ENCODE measurements around the gene IKBIP.
"Not testable (repeated sequence)": the region's sequence is repeated elsewhere in the genome, so short reads cannot be mapped to it uniquely, and the experiment has no call there.

The IKBIP gene

DNA sequence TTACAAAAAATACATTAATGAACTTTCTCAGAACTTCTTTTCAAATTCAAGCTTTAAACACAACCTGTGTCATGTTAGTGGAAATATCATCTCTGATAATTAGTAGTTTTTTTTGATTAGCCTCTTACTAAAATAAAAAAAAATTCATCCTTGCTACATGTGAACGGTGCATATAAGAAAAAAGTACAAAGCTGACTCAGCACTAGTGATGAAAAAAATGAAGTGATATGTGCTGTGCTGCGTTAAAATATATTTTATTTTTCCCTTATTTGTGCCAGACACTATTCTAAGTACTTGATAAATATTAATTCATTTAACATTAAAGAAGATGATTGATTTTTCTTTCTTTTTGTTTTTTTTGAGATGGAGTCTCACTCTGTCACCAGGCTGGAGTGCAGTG lies 7.5 kb downstream of the IKBIP start:
- H3K9ac ChIP-seq (ENCODE audit: low read length in 2 of 2), result no peak overlapping the region
- H3K27me3 ChIP-seq (ENCODE audit: control insufficient read depth in 1 of 2, insufficient read depth in 2 of 2, low read length in 2 of 2), result no peaks in the 10 kb centered on the region
- H3K27ac ChIP-seq (ENCODE audit: low read length), result no peak overlapping the region
- H3K36me3 ChIP-seq (ENCODE audit: control insufficient read depth in 2 of 2, insufficient read depth in 2 of 2, low read length in 2 of 2), result peaks cover 0 to 3% of the 10 kb centered on the region in 2 donors
- no peaks in the 10 kb centered on the region for H3K4me1 ChIP-seq (ENCODE audit: control insufficient read depth, insufficient read depth, low read length)
- H3K4me3 ChIP-seq (ENCODE audit: low read length in 2 of 2), result no peak overlapping the region
- H3K9me3 ChIP-seq (ENCODE audit: control insufficient read depth in 2 of 2, low read length in 2 of 2), result no peaks in the 10 kb centered on the region

DNA sequence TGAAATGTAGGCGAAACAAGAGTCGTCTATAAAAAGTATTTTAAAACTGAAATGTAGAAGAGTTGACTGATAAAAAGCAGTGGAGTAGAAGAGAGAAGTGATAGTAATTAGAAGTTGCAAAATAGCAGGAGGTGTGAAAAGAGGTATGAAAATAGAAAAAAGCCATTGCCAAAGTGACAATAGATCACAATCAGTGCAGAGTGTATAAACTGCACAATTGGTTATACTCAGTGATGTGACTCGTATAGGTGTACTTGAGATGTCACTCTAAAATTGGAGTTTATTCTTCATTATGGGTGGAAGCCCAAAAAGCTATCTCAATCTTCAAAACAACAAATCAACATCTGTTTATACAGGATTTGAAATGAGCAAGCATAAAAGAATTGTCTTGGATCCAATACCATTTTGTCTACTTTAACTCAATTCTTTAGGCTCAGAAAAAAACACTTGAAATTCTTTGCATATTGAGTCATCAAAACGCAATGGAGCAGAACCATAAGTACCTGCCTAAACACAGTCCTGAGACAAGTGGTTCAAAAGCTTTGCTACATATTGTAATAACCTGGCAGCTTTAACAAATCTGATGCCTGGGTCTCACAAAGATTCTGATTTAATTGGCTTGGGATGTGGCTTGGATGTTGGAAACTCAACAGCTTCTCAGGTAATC lies 8.8 kb downstream of the IKBIP start:
- Histone ChIP-seq H3K9me3 (ENCODE audit: control insufficient read depth in 2 of 2, low read length in 2 of 2) (no peaks in the 10 kb centered on the region), H3K27me3 (ENCODE audit: control insufficient read depth in 1 of 2, insufficient read depth in 2 of 2, low read length in 2 of 2) (no peaks in the 10 kb centered on the region), H3K9ac (ENCODE audit: low read length in 2 of 2) (no peak overlapping the region), H3K4me3 (ENCODE audit: low read length in 2 of 2) (no peak overlapping the region), H3K4me1 (ENCODE audit: control insufficient read depth, insufficient read depth, low read length) (no peaks in the 10 kb centered on the region), H3K27ac (ENCODE audit: low read length) (no peak overlapping the region), H3K36me3 (ENCODE audit: control insufficient read depth in 2 of 2, insufficient read depth in 2 of 2, low read length in 2 of 2) (peaks cover 0 to 3% of the 10 kb centered on the region in 2 donors)

DNA sequence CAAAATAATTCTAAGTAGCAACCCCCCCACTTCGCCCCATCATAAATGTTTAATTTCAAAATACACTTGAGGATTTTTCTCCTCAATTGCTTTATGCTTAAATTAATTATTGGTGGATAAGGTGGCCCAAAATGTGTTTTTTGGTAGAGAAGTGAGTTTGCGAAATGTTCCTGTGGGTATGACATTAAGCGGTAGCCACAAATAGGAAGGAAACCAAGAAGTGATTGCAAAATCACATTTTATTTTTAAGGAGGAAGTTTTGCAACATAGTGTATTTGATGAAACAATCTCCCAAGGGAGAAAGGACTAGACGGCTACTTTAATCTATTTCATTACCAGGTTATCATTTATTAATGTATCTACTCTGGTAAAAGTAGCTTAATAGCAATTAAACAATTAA lies 25.6 kb downstream of the IKBIP start:
- Histone ChIP-seq H3K4me3 (ENCODE audit: low read length in 2 of 2) (no peak overlapping the region), H3K36me3 (ENCODE audit: control insufficient read depth in 2 of 2, insufficient read depth in 2 of 2, low read length in 2 of 2) (no peaks in the 10 kb centered on the region), H3K9me3 (ENCODE audit: control insufficient read depth in 2 of 2, low read length in 2 of 2) (no peaks in the 10 kb centered on the region), H3K9ac (ENCODE audit: low read length in 2 of 2) (no peak overlapping the region), H3K4me1 (ENCODE audit: control insufficient read depth, insufficient read depth, low read length) (no peaks in the 10 kb centered on the region), H3K27me3 (ENCODE audit: control insufficient read depth in 1 of 2, insufficient read depth in 2 of 2, low read length in 2 of 2) (no peaks in the 10 kb centered on the region), H3K27ac (ENCODE audit: low read length) (no peak overlapping the region)

DNA sequence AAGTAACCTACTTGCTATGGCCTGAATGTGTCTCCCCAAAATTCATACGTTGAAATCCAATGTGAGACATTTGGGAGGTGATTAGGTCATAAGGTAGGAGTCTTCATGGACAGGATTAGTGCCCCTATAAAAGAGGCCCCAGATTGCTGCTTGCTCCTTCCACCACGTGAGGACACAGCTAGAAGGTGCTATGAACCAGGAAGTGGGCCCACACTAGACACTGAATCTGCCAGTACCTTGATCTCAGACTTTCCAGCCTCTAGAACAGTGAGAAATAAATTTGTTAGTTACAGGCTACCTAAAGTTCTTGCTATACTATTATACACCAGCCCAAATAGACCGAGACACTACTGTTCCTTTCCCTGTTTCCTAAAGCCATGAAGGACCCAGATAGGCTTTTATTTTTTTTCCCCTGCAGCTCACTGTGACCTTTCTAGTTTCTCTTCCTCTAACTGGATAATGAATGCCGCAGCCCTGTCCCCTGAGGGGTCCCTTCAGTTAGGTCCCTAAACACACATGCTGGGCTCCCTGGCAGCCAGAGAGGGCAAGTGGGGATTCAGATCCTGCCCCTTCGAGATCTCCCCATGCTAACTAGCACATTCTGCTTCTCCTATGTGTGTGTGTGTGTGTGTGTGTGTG lies 31.8 kb downstream of the IKBIP start:
- H3K9ac ChIP-seq (ENCODE audit: low read length in 2 of 2), result no peak overlapping the region
- no peaks in the 10 kb centered on the region for H3K36me3 ChIP-seq (ENCODE audit: control insufficient read depth in 2 of 2, insufficient read depth in 2 of 2, low read length in 2 of 2)
- H3K27me3 ChIP-seq (ENCODE audit: control insufficient read depth in 1 of 2, insufficient read depth in 2 of 2, low read length in 2 of 2), result no peaks in the 10 kb centered on the region
- H3K4me3 ChIP-seq (ENCODE audit: low read length in 2 of 2), result no peak overlapping the region
- H3K4me1 ChIP-seq (ENCODE audit: control insufficient read depth, insufficient read depth, low read length), result no peaks in the 10 kb centered on the region
- H3K27ac ChIP-seq (ENCODE audit: low read length), result no peak overlapping the region
- no peaks in the 10 kb centered on the region for H3K9me3 ChIP-seq (ENCODE audit: control insufficient read depth in 2 of 2, low read length in 2 of 2)

DNA sequence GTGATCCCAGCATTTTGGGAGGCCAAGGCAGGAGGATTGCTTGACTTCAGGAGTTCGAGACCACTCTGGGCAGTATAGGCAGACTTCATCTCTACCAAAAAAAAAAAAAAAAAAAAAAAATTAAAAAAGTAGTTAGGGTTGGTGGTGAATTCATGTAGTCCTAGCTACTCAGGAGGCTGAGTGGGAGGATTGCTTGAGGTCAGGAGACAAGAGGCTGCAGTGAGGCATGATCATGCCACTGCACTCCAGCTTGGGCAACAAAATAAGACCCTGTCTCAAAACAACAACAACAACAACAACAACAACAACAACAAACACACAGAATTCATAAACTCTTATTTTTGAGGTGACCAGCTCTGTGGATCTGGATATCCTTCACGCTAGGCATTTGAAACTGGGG lies 34.0 kb downstream of the IKBIP start:
- no peaks in the 10 kb centered on the region for H3K36me3 ChIP-seq (ENCODE audit: control insufficient read depth in 2 of 2, insufficient read depth in 2 of 2, low read length in 2 of 2)
- H3K4me1 ChIP-seq (ENCODE audit: control insufficient read depth, insufficient read depth, low read length), result no peaks in the 10 kb centered on the region
- H3K27me3 ChIP-seq (ENCODE audit: control insufficient read depth in 1 of 2, insufficient read depth in 2 of 2, low read length in 2 of 2), result no peaks in the 10 kb centered on the region
- no peak overlapping the region for H3K9ac ChIP-seq (ENCODE audit: low read length in 2 of 2)
- no peaks in the 10 kb centered on the region for H3K9me3 ChIP-seq (ENCODE audit: control insufficient read depth in 2 of 2, low read length in 2 of 2)
- H3K27ac ChIP-seq (ENCODE audit: low read length), result no peak overlapping the region
- H3K4me3 ChIP-seq (ENCODE audit: low read length in 2 of 2), result no peak overlapping the region

DNA sequence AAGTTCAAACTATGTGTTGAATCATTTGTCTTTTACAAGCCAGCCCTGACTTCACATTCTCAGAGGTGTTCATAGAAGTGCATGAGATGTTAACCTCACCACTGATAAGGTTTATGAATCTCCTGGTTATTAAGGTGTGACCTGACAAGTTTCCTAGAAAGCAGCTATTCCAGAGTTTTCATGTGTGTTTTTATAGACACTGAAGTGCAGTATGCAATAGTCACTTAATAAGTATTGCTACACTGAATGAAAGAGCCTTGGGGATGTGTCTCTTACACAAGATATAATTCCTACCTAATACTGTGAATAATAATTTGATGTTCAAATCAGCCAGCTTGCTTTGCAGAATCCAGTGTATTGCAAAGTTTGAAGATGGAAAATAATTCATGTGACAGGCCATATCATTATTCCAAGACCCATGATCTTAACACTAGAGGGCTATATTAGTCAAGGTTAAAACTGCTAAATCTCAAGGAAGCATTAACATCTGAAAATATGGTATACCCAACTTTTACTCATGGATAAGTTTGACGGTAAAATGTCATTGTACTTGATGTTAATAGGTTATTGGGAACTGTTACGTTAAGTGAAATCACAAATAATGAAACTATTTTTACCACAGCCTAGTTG lies 38.1 kb downstream of the IKBIP start:
- no peaks in the 10 kb centered on the region for H3K4me1 ChIP-seq (ENCODE audit: control insufficient read depth, insufficient read depth, low read length)
- H3K9me3 ChIP-seq (ENCODE audit: control insufficient read depth in 2 of 2, low read length in 2 of 2), result no peaks in the 10 kb centered on the region
- H3K4me3 ChIP-seq (ENCODE audit: low read length in 2 of 2), result no peak overlapping the region
- peaks cover 15 to 20% of the 10 kb centered on the region in 2 donors for H3K36me3 ChIP-seq (ENCODE audit: control insufficient read depth in 2 of 2, insufficient read depth in 2 of 2, low read length in 2 of 2)
- H3K27ac ChIP-seq (ENCODE audit: low read length), result no peak overlapping the region
- H3K27me3 ChIP-seq (ENCODE audit: control insufficient read depth in 1 of 2, insufficient read depth in 2 of 2, low read length in 2 of 2), result no peaks in the 10 kb centered on the region
- no peak overlapping the region for H3K9ac ChIP-seq (ENCODE audit: low read length in 2 of 2)

DNA sequence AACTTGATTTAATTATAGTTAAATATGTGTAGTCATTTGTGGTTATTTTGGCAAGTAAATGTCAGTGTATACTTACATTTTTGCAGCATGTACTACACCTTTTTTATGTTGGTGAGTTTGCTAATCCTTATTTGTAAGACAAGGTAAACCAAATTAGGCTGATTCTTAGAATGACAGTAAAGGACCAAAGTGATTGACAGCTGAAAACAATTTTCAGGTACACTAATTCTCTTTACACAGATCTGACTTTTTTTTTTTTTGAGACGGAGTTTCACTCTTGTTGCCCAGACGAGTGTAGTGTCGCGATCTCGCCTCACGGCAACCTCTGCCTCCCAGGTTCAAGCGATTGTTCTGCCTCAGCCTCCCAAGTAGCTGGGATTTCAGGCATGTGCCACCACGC lies 42.7 kb downstream of the IKBIP start:
- H3K4me1 ChIP-seq (ENCODE audit: control insufficient read depth, insufficient read depth, low read length), result no peaks in the 10 kb centered on the region

DNA sequence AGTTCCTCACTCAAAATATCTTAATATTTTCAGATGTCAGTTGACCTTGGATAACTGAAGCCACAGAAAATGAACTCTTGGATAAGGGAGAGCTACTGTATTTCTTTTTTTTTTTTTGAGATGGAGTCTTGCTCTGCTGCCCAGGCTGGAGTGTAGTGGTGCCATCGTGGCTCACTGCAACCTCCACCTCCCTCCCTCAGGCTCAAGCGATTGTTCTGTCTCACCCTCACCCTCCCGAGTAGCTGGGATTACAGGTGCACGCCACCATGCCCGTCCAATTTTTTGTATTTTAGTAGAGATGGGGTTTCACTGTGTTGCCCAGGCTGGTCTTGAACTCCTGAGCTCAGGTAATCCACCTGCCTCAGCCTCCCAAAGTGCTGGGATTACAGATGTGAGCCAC lies 47.3 kb downstream of the IKBIP start:
- H3K4me3 ChIP-seq (ENCODE audit: low read length in 2 of 2); H3K9ac ChIP-seq (ENCODE audit: low read length in 2 of 2); H3K27ac ChIP-seq (ENCODE audit: low read length); H3K9me3 ChIP-seq (ENCODE audit: control insufficient read depth in 2 of 2, low read length in 2 of 2); H3K4me1 ChIP-seq (ENCODE audit: control insufficient read depth, insufficient read depth, low read length); H3K27me3 ChIP-seq (ENCODE audit: control insufficient read depth in 1 of 2, insufficient read depth in 2 of 2, low read length in 2 of 2): not testable (repeated sequence)
- peaks cover 27 to 37% of the 10 kb centered on the region in 2 donors for H3K36me3 ChIP-seq (ENCODE audit: control insufficient read depth in 2 of 2, insufficient read depth in 2 of 2, low read length in 2 of 2)

More for the DNA sequence above, 42.7 kb downstream of the IKBIP start:
- Histone ChIP-seq H3K27me3 (ENCODE audit: control insufficient read depth in 1 of 2, insufficient read depth in 2 of 2, low read length in 2 of 2) (no peaks in the 10 kb centered on the region), H3K27ac (ENCODE audit: low read length) (no peak overlapping the region), H3K9me3 (ENCODE audit: control insufficient read depth in 2 of 2, low read length in 2 of 2) (no peaks in the 10 kb centered on the region), H3K9ac (ENCODE audit: low read length in 2 of 2) (no peak overlapping the region), H3K4me3 (ENCODE audit: low read length in 2 of 2) (no peak overlapping the region), H3K36me3 (ENCODE audit: control insufficient read depth in 2 of 2, insufficient read depth in 2 of 2, low read length in 2 of 2) (peaks cover 42 to 45% of the 10 kb centered on the region in 2 donors)

DNA sequence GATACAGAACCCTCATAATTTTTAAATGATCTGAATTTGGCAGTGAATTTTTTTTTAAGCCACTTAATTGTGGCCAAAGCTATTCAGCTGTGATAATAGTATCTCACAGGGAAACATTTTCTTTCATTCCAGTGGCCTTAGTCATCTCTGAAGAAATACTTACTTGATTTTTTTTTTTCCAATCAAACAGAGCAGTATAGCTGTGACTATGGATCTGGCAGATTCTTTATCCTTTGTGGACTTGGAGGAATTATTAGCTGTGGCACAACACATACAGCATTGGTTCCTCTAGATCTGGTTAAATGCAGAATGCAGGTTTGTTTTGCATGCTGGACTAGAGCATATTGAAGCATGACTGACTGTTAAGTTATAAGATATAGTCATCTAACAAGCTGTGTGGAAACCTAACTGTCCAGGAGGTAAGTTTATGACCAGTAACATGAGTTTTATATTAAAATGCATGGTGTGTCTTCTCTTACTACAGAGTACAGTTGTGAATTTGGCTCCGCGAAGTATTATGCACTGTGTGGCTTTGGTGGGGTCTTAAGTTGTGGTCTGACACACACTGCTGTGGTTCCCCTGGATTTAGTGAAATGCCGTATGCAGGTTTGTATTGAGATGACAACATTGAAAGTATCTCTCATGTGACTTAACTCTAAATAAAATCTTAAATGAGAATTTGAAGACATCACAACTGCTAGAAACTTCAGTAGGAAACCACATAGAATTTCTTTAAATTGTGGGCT lies 49.2 kb downstream of the IKBIP start:
- Histone ChIP-seq H3K27me3 (ENCODE audit: control insufficient read depth in 1 of 2, insufficient read depth in 2 of 2, low read length in 2 of 2) (no peaks in the 10 kb centered on the region), H3K9me3 (ENCODE audit: control insufficient read depth in 2 of 2, low read length in 2 of 2) (no peaks in the 10 kb centered on the region), H3K9ac (ENCODE audit: low read length in 2 of 2) (peak overlapping the region; percentile 37 to 95), H3K36me3 (ENCODE audit: control insufficient read depth in 2 of 2, insufficient read depth in 2 of 2, low read length in 2 of 2) (peaks cover 19 to 23% of the 10 kb centered on the region in 2 donors), H3K27ac (ENCODE audit: low read length) (no peak overlapping the region), H3K4me3 (ENCODE audit: low read length in 2 of 2) (peak overlapping the region; percentile 91 to 99), H3K4me1 (ENCODE audit: control insufficient read depth, insufficient read depth, low read length) (peaks cover 4% of the 10 kb centered on the region)

DNA sequence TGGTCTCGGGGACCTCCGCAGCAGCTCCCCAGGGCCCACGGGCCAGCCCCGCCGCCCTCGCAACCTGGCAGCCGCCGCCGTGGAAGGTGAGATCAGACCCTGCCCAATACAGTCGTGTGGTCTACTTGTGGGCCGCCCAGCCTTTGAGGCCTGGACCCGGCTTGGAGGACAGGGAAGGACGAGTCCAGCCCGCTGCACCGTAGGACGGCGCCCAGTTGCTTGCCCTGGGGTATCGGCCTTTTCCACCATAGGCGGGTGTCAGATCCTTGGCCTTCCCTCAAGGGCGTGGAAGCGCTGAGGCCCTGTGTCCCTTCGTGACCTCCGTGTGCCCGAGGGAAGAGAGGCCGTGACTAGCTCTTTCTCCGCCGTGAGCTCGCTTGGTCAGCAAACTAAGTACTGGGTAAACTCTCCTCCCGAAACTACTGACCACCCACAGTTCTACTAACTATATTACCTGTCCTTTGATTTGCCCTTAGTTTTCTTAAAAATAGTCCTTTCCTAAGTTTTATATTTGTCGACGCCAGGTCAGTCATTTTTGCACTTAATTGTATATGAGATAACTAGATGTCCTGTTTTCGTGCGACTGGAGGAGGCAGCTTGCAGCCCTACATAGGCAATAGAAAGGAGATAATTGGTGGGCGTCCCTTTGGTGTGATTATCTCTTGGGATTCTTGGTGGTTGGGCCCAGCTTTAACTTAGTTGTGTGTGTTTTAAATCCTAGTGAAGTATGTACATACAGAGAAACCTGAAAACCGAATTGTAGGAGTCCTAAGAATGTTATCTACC lies 50.3 kb downstream of the IKBIP start:
- peaks cover 4% of the 10 kb centered on the region for H3K4me1 ChIP-seq (ENCODE audit: control insufficient read depth, insufficient read depth, low read length)
- H3K4me3 ChIP-seq (ENCODE audit: low read length in 2 of 2), result peak overlapping the region; percentile 91 to 99

More for the DNA sequence above, 50.3 kb downstream of the IKBIP start:
- H3K9ac ChIP-seq (ENCODE audit: low read length in 2 of 2), result peak overlapping the region; percentile 95 to 99
- peak overlapping the region; percentile 99 for H3K27ac ChIP-seq (ENCODE audit: low read length)
- H3K27me3 ChIP-seq (ENCODE audit: control insufficient read depth in 1 of 2, insufficient read depth in 2 of 2, low read length in 2 of 2), result no peaks in the 10 kb centered on the region
- H3K36me3 ChIP-seq (ENCODE audit: control insufficient read depth in 2 of 2, insufficient read depth in 2 of 2, low read length in 2 of 2), result peaks cover 9 to 13% of the 10 kb centered on the region in 2 donors
- H3K9me3 ChIP-seq (ENCODE audit: control insufficient read depth in 2 of 2, low read length in 2 of 2), result no peaks in the 10 kb centered on the region
